ENCODE results near the gene MBTPS2.
A peak's percentile ranks its signal among the peaks of the same experiment; 100 is the strongest.

Gene MBTPS2

DNA sequence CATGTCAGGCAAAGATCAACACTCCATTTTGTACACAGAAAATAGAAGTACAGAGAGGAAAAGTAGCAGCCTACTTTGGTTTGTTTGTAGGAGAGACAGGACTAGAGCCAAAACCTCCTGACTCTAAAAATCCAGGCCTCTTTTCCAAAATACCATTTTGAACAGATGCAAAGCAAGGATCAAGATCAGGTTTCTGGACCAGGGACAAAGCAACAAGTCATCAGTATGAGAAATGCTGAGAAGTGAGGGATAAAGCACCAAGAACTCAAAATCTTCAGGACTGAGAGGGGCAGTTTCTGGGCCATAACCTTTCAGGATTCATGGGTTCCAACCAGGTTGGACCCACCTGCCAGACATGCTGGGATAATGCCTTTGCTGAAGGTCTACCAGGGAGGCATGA, 36.6 kb upstream of the MBTPS2 start:
- no peaks in the 10 kb centered on the region for H3K79me2 ChIP-seq (ENCODE audit: control insufficient read depth, insufficient read depth, low read length)
- no peak overlapping the region for H2BK120ac ChIP-seq (ENCODE audit: low read depth, low read length)
- no peaks in the 10 kb centered on the region for H3K27me3 ChIP-seq (ENCODE audit: insufficient read depth, low read length, poor library complexity)
- no peak overlapping the region for H3K18ac ChIP-seq (ENCODE audit: low read length)
- H3K9ac ChIP-seq (ENCODE audit: low read length): no peak overlapping the region
- no peak overlapping the region for H3K56ac ChIP-seq (ENCODE audit: low read length)
- no peak overlapping the region for H4K8ac ChIP-seq (ENCODE audit: low read depth, low read length)
- H3K36me3 ChIP-seq (ENCODE audit: control insufficient read depth, insufficient read depth, low read length): no peaks in the 10 kb centered on the region
- DNase-seq: no peak
- H3K4ac ChIP-seq (ENCODE audit: low read depth, low read length): no peak overlapping the region
- H2AK5ac ChIP-seq (ENCODE audit: low read length): no peak overlapping the region
- H2BK15ac ChIP-seq (replicated peaks; ENCODE audit: low read depth): no peak overlapping the region
- no peak overlapping the region for H3K4me2 ChIP-seq (ENCODE audit: low read length)
- H3K27ac ChIP-seq (ENCODE audit: low read depth, low read length): no peak overlapping the region
- H3K79me1 ChIP-seq (ENCODE audit: low read length): no peaks in the 10 kb centered on the region
- no peaks in the 10 kb centered on the region for H3K4me1 ChIP-seq (ENCODE audit: control insufficient read depth, low read depth, low read length)
- no peak overlapping the region for H2BK5ac ChIP-seq (ENCODE audit: low read length)
- no peak overlapping the region for H3K23ac ChIP-seq (ENCODE audit: low read length)
- H3K4me3 ChIP-seq (ENCODE audit: low read length): no peak overlapping the region
- H4K5ac ChIP-seq (ENCODE audit: low read length): no peak overlapping the region

GRCh38 chrX:21806691-21807090, 32.7 kb upstream of the MBTPS2 start:
- H3K18ac ChIP-seq (ENCODE audit: low read length): no peak overlapping the region
- H2BK5ac ChIP-seq (ENCODE audit: low read length): no peak overlapping the region
- H4K8ac ChIP-seq (ENCODE audit: low read depth, low read length): no peak overlapping the region
- H3K4me3 ChIP-seq (ENCODE audit: low read length): no peak overlapping the region
- no peak overlapping the region for H2BK120ac ChIP-seq (ENCODE audit: low read depth, low read length)
- no peak overlapping the region for H4K5ac ChIP-seq (ENCODE audit: low read length)
- no peak overlapping the region for H3K4ac ChIP-seq (ENCODE audit: low read depth, low read length)
- no peak for DNase-seq
- no peaks in the 10 kb centered on the region for H3K36me3 ChIP-seq (ENCODE audit: control insufficient read depth, insufficient read depth, low read length)
- H3K9ac ChIP-seq (ENCODE audit: low read length): no peak overlapping the region
- H2AK5ac ChIP-seq (ENCODE audit: low read length): no peak overlapping the region
- no peaks in the 10 kb centered on the region for H3K79me2 ChIP-seq (ENCODE audit: control insufficient read depth, insufficient read depth, low read length)
- no peak overlapping the region for H3K27ac ChIP-seq (ENCODE audit: low read depth, low read length)
- H3K56ac ChIP-seq (ENCODE audit: low read length): no peak overlapping the region
- no peak overlapping the region for H3K4me2 ChIP-seq (ENCODE audit: low read length)
- H3K4me1 ChIP-seq (ENCODE audit: control insufficient read depth, low read depth, low read length): no peaks in the 10 kb centered on the region
- no peak overlapping the region for H3K23ac ChIP-seq (ENCODE audit: low read length)
- no peaks in the 10 kb centered on the region for H3K27me3 ChIP-seq (ENCODE audit: insufficient read depth, low read length, poor library complexity)
- H3K79me1 ChIP-seq (ENCODE audit: low read length): no peaks in the 10 kb centered on the region
- H2BK15ac ChIP-seq (replicated peaks; ENCODE audit: low read depth): no peak overlapping the region

- H2BK5ac ChIP-seq (ENCODE audit: low read length): no peak overlapping the region
- no peak overlapping the region for H4K8ac ChIP-seq (ENCODE audit: low read depth, low read length)
- no peaks in the 10 kb centered on the region for H3K4me1 ChIP-seq (ENCODE audit: control insufficient read depth, low read depth, low read length)
- no CpG with 5 or more reads among the region's 1 CpG for WGBS (ENCODE audit: extremely low coverage, insufficient coverage, low lambda C conversion rate)
- no peak overlapping the region for H3K23ac ChIP-seq (ENCODE audit: low read length)
- no peak overlapping the region for H3K9ac ChIP-seq (ENCODE audit: low read length)
- H3K56ac ChIP-seq (ENCODE audit: low read length): no peak overlapping the region
- H3K79me1 ChIP-seq (ENCODE audit: low read length): no peaks in the 10 kb centered on the region
- no peaks in the 10 kb centered on the region for H3K27me3 ChIP-seq (ENCODE audit: insufficient read depth, low read length, poor library complexity)
- H3K18ac ChIP-seq (ENCODE audit: low read length): no peak overlapping the region
- H2BK120ac ChIP-seq (ENCODE audit: low read depth, low read length): no peak overlapping the region
- H2AK5ac ChIP-seq (ENCODE audit: low read length): no peak overlapping the region
- H3K79me2 ChIP-seq (ENCODE audit: control insufficient read depth, insufficient read depth, low read length): no peaks in the 10 kb centered on the region
- DNase-seq: no peak
- H3K27ac ChIP-seq (ENCODE audit: low read depth, low read length): no peak overlapping the region
- H3K4ac ChIP-seq (ENCODE audit: low read depth, low read length): no peak overlapping the region
- no peak overlapping the region for H2BK15ac ChIP-seq (replicated peaks; ENCODE audit: low read depth)
- H3K4me2 ChIP-seq (ENCODE audit: low read length): no peak overlapping the region
- H4K5ac ChIP-seq (ENCODE audit: low read length): no peak overlapping the region
- H3K36me3 ChIP-seq (ENCODE audit: control insufficient read depth, insufficient read depth, low read length): no peaks in the 10 kb centered on the region
- H3K4me3 ChIP-seq (ENCODE audit: low read length): no peak overlapping the region
These were observed 27.6 kb upstream of the MBTPS2 start for GRCh38 chrX:21811832-21812231.

- H3K79me1 ChIP-seq (ENCODE audit: low read length): no peaks in the 10 kb centered on the region
- no peak overlapping the region for H4K8ac ChIP-seq (ENCODE audit: low read depth, low read length)
- H2AK5ac ChIP-seq (ENCODE audit: low read length): no peak overlapping the region
- H3K4me3 ChIP-seq (ENCODE audit: low read length): no peak overlapping the region
- no peak overlapping the region for H2BK15ac ChIP-seq (replicated peaks; ENCODE audit: low read depth)
- DNase-seq: peak; percentile 31
- no peak overlapping the region for H3K9ac ChIP-seq (ENCODE audit: low read length)
- H3K36me3 ChIP-seq (ENCODE audit: control insufficient read depth, insufficient read depth, low read length): no peaks in the 10 kb centered on the region
- no peaks in the 10 kb centered on the region for H3K79me2 ChIP-seq (ENCODE audit: control insufficient read depth, insufficient read depth, low read length)
- no peak overlapping the region for H3K27ac ChIP-seq (ENCODE audit: low read depth, low read length)
- H3K4ac ChIP-seq (ENCODE audit: low read depth, low read length): no peak overlapping the region
- no peak overlapping the region for H4K5ac ChIP-seq (ENCODE audit: low read length)
- H3K4me2 ChIP-seq (ENCODE audit: low read length): no peak overlapping the region
- no peak overlapping the region for H2BK120ac ChIP-seq (ENCODE audit: low read depth, low read length)
- WGBS (ENCODE audit: extremely low coverage, insufficient coverage, low lambda C conversion rate): no CpG with 5 or more reads among the region's 2 CpGs
- H3K18ac ChIP-seq (ENCODE audit: low read length): no peak overlapping the region
- H3K56ac ChIP-seq (ENCODE audit: low read length): no peak overlapping the region
- H2BK5ac ChIP-seq (ENCODE audit: low read length): no peak overlapping the region
- no peaks in the 10 kb centered on the region for H3K4me1 ChIP-seq (ENCODE audit: control insufficient read depth, low read depth, low read length)
- H3K27me3 ChIP-seq (ENCODE audit: insufficient read depth, low read length, poor library complexity): no peaks in the 10 kb centered on the region
- H3K23ac ChIP-seq (ENCODE audit: low read length): no peak overlapping the region
These were observed 26.8 kb upstream of the MBTPS2 start for GRCh38 chrX:21812628-21813027.

DNA sequence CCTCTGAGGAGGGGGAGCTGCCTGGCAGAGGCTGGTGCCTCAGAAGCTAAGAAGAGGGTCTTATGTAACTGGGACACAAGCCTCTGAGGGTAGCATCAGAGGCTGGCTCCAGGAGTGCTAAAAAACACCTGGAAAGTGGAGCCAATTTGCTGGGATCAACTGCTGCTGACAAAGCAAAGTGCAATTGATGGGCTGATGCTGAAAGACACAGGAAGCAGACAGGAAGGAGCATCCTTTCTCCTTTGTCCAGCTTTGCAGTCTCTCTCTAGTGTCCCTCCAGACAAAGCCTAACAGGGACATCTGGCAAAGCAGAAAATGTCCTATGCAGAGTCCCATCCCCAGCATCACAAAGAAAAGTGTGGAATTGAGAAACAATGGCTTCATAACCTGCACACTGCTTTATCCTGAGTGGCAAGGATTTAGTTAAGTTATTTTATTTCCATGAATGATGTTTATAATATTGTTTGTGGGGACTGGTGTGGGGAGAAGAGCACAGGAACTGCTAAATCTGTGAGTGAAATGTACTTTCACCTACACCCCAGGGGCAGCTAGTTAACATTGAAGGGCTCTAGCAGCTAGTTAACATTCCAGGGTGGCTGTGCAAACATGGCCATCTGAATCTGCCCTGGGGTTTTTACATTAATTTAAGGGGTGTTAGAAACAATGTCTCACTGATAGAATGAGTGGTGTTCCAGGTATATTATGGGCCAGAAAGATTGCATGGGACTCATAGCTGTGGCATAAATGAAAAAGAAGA, 25.6 kb upstream of the MBTPS2 start:
- H3K27ac ChIP-seq (ENCODE audit: low read depth, low read length): no peak overlapping the region
- no peak overlapping the region for H3K4me3 ChIP-seq (ENCODE audit: low read length)
- no peak overlapping the region for H2BK120ac ChIP-seq (ENCODE audit: low read depth, low read length)
- H4K5ac ChIP-seq (ENCODE audit: low read length): no peak overlapping the region
- H2BK15ac ChIP-seq (replicated peaks; ENCODE audit: low read depth): no peak overlapping the region
- H3K23ac ChIP-seq (ENCODE audit: low read length): no peak overlapping the region
- H2BK5ac ChIP-seq (ENCODE audit: low read length): no peak overlapping the region
- no peak overlapping the region for H3K4me2 ChIP-seq (ENCODE audit: low read length)
- DNase-seq: peak; percentile 39
- no peaks in the 10 kb centered on the region for H3K36me3 ChIP-seq (ENCODE audit: control insufficient read depth, insufficient read depth, low read length)
- no peak overlapping the region for H3K9ac ChIP-seq (ENCODE audit: low read length)
- H3K18ac ChIP-seq (ENCODE audit: low read length): no peak overlapping the region
- no peak overlapping the region for H3K56ac ChIP-seq (ENCODE audit: low read length)
- no peaks in the 10 kb centered on the region for H3K4me1 ChIP-seq (ENCODE audit: control insufficient read depth, low read depth, low read length)
- no peaks in the 10 kb centered on the region for H3K79me1 ChIP-seq (ENCODE audit: low read length)
- H3K27me3 ChIP-seq (ENCODE audit: insufficient read depth, low read length, poor library complexity): no peaks in the 10 kb centered on the region
- no peak overlapping the region for H2AK5ac ChIP-seq (ENCODE audit: low read length)
- no peaks in the 10 kb centered on the region for H3K79me2 ChIP-seq (ENCODE audit: control insufficient read depth, insufficient read depth, low read length)
- no peak overlapping the region for H3K4ac ChIP-seq (ENCODE audit: low read depth, low read length)
- H4K8ac ChIP-seq (ENCODE audit: low read depth, low read length): no peak overlapping the region

DNA sequence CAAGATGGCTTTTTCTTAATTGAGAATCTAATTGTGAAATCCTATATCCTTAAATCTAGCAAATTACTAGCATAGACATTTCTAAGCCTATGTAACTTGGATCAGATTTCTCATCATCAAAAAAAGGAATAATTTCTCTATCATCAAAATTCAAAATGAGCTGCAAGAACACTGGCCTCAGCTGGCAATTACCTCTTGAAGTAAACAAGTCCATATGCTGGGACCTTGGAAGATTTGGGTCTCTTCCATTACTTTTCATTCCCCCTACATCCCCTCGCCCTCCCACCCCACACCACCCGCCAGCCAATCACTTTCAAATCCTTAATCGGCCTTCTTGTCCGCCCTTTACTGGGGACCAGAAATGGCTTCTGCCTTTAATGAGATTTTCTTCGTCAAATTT, 23.3 kb upstream of the MBTPS2 start:
- Histone ChIP-seq H2BK15ac (replicated peaks; ENCODE audit: low read depth) (no peak overlapping the region), H2AK5ac (ENCODE audit: low read length) (no peak overlapping the region), H3K23ac (ENCODE audit: low read length) (no peak overlapping the region), H3K36me3 (ENCODE audit: control insufficient read depth, insufficient read depth, low read length) (no peaks in the 10 kb centered on the region), H3K4me1 (ENCODE audit: control insufficient read depth, low read depth, low read length) (no peaks in the 10 kb centered on the region), H3K27me3 (ENCODE audit: insufficient read depth, low read length, poor library complexity) (no peaks in the 10 kb centered on the region), H3K79me1 (ENCODE audit: low read length) (no peaks in the 10 kb centered on the region), H4K8ac (ENCODE audit: low read depth, low read length) (no peak overlapping the region), H3K9ac (ENCODE audit: low read length) (no peak overlapping the region), H4K5ac (ENCODE audit: low read length) (no peak overlapping the region), H3K27ac (ENCODE audit: low read depth, low read length) (no peak overlapping the region), H3K4me3 (ENCODE audit: low read length) (no peak overlapping the region), H3K4ac (ENCODE audit: low read depth, low read length) (no peak overlapping the region), H3K18ac (ENCODE audit: low read length) (no peak overlapping the region), H3K4me2 (ENCODE audit: low read length) (no peak overlapping the region), H2BK5ac (ENCODE audit: low read length) (no peak overlapping the region), H3K79me2 (ENCODE audit: control insufficient read depth, insufficient read depth, low read length) (no peaks in the 10 kb centered on the region), H2BK120ac (ENCODE audit: low read depth, low read length) (no peak overlapping the region), H3K56ac (ENCODE audit: low read length) (no peak overlapping the region)
- no peak for DNase-seq
- WGBS (ENCODE audit: extremely low coverage, insufficient coverage, low lambda C conversion rate): no CpG with 5 or more reads among the region's 5 CpGs
